ENCODE results near the gene PLPPR3.
A peak's percentile ranks its signal among the peaks of the same experiment; 100 is the strongest.

The PLPPR3 gene, protein sequence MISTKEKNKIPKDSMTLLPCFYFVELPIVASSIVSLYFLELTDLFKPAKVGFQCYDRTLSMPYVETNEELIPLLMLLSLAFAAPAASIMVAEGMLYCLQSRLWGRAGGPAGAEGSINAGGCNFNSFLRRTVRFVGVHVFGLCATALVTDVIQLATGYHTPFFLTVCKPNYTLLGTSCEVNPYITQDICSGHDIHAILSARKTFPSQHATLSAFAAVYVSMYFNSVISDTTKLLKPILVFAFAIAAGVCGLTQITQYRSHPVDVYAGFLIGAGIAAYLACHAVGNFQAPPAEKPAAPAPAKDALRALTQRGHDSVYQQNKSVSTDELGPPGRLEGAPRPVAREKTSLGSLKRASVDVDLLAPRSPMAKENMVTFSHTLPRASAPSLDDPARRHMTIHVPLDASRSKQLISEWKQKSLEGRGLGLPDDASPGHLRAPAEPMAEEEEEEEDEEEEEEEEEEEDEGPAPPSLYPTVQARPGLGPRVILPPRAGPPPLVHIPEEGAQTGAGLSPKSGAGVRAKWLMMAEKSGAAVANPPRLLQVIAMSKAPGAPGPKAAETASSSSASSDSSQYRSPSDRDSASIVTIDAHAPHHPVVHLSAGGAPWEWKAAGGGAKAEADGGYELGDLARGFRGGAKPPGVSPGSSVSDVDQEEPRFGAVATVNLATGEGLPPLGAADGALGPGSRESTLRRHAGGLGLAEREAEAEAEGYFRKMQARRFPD

DNA sequence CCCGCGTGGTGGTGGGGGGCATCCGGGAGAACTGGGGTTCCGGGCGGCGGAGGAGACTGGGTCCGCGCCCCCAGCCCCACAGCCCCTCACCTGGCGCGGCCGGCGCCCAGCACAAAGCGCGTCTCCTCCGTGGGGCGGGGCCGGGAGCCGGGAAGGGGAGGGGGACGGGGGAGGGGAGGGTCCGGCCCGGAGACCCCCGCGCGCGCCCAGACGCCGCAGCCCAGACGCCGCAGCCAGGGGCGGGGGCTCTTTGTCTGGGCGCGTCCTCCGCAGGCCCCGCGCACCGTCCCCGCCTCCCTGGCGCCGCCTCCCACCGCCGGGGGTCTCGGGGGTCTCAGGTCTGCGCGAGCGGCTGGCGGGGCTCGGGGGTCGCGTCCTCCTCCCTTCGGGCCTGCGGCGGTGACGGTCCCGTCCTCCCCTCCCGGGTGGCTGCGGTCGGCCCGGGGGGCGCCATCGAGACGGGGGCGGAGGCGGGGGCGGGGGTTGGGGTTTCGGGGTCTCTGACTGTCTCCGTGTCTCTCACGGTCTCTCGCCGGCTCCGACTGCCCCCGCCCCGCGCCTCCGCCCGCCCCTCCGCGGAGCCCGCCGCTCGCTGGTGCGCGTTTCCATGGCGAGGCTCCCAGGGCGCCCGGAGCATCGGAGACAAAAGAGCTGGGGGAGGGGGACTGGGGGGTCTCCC lies at the start of gene PLPPR3:
TSS of gene PLPPR3 (minus strand) at position 131 of the 679 bp plus-strand sequence. CDS start 396 bp downstream, outside the sequence.
- H3K36me3 ChIP-seq (ENCODE audit: insufficient read depth, low read length) = no peaks in the 10 kb centered on the region
- peak within 1 kb of the TSS; percentile 62 for H3K9ac ChIP-seq (ENCODE audit: low read depth, low read length)
- no peaks in the 10 kb centered on the region for H3K9me3 ChIP-seq (ENCODE audit: control insufficient read depth, insufficient read depth, low read length)
- no peaks in the 10 kb centered on the region; the same call in 1 of the 2 replicates for H3K4me1 ChIP-seq (ENCODE audit: insufficient read depth, low read length)

DNA sequence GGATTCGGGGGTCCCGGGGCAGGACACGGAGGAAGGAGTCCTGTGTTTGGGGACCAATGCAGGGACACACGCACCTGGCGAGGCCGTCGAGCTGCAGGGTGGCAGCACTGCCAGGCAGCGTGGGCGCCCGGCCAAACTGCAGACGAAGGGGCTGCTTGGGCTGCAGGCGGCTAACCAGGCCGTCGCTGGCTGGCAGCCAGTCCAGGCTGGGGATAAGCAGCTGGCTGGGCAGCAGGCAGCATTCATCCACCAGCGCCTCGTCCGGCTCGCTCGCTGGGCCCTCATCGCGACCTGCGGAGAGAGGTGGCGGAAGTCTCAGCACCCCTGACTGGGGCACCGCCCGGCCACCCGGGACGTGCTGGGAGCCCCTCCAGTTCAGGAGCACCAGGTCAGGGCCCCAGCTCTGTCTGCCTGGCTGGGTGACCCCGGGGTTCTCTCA lies 49.2 kb upstream of the PLPPR3 start:
- peaks cover 9% of the 10 kb centered on the region for H3K4me1 ChIP-seq (ENCODE audit: insufficient read depth, low read length)
- H3K9ac ChIP-seq (ENCODE audit: low read depth, low read length) = no peak overlapping the region
- no peaks in the 10 kb centered on the region for H3K9me3 ChIP-seq (ENCODE audit: control insufficient read depth, insufficient read depth, low read length)
- no peaks in the 10 kb centered on the region for H3K36me3 ChIP-seq (ENCODE audit: insufficient read depth, low read length)

DNA sequence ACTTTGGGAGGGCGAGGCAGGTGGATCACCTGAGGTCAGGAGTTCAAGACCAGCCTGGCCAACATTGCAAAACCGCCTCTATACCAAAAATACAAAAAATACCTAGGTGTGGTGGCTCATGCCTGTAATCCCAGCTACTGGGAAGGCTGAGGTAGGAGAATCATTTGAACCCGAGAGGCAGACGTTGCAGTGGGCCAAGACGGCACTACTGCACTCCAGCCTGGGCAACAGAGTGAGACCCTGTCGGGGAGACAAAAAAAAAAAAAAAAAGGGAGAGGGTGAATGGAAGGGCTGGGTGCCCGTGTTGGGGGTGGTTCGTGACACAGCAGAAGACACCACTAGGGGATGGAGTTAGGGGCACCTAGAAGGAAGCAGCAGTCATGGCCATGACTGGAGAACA lies 48.6 kb upstream of the PLPPR3 start:
- Histone ChIP-seq H3K36me3 (ENCODE audit: insufficient read depth, low read length) (no peaks in the 10 kb centered on the region), H3K9ac (ENCODE audit: low read depth, low read length) (no peak overlapping the region), H3K9me3 (ENCODE audit: control insufficient read depth, insufficient read depth, low read length) (no peaks in the 10 kb centered on the region), H3K4me1 (ENCODE audit: insufficient read depth, low read length) (peaks cover 9% of the 10 kb centered on the region)

DNA sequence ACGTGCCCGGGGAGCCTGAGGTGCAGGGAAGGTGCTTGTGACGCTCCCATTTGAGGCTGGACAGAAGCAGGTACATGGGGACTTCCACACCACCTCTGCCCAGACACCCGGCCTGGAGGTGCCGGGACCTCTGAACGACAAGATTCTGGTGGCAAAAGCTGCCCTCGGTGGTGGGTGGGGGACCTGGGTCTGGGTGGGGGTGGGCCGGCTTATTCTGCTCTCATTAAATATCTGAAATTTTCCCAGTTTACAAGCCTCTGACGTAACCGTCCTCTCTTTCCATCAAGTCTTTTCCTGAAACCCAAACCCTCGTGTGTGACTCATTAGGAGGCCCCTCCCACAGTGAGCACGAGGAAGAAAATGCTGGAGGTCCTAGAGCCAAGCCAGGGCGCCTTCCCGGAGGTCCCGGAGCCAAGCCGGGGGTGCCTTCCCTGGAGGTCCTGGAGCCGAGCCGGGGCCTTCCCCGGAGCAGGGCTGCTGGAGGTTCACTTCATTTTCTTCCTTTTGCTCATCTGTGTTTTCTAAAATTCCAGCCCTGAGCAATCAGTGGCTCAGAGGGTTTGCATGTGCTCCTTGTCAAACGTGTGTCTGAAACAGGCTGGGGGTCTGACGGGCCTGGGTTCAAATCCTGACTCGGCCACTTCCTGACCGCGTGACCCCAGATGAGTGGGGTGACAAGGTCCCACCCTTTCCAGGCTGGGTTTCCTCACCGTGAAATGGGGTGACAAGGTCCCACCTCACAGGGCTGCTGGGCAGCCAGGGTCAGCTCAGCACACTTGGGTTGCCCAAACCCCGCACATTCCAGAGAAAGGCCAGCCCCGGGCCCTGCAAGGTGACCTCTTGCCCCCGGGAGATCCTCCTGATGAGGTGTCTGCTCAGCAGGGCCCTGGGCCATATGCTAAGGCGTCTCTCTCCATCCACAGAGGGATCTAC lies 47.8 kb upstream of the PLPPR3 start:
- H3K36me3 ChIP-seq (ENCODE audit: insufficient read depth, low read length) = no peaks in the 10 kb centered on the region
- H3K4me1 ChIP-seq (ENCODE audit: insufficient read depth, low read length) = peaks cover 9% of the 10 kb centered on the region
- H3K9ac ChIP-seq (ENCODE audit: low read depth, low read length) = no peak overlapping the region

DNA sequence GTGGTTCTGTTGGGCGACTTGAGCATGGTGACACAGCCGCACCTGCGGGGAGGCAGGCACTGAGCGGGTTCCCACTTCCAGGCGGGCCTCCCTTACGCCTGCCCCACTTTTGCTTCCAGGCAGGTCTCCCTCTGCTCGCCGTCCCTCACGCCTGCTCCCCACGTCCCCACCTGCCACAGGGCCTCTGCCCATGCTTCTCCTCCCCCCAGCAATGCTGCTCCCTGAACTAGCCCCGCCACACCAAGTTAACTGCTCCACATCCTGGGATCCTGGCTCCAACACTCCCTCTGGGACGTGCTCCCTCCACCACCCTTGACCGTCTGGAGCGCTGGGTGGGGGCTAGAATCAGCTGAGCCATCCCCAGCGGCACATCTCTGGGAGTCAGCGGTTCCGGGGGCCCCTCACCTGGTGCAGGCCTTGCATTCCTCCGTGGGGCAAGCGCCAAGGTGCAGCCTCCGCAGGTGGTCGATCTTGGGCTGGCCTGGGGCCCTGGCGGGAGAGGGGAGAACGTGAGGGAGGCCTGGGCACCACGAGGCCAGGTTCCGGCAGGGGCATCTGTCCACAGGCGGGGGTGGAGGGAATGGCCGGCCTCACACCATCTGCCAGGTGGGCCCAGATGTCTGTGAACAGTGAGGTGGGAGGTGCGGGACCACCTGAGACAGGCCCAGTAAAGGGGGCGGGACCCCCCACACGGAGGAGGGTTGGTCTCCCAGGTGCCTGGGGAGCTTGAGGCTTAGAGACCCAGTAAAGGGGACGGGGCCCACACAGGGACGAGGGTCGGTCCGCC lies 46.9 kb upstream of the PLPPR3 start:
- no peaks in the 10 kb centered on the region for H3K36me3 ChIP-seq (ENCODE audit: insufficient read depth, low read length)
- no peaks in the 10 kb centered on the region for H3K9me3 ChIP-seq (ENCODE audit: control insufficient read depth, insufficient read depth, low read length)
- H3K9ac ChIP-seq (ENCODE audit: low read depth, low read length) = no peak overlapping the region
- peaks cover 9% of the 10 kb centered on the region for H3K4me1 ChIP-seq (ENCODE audit: insufficient read depth, low read length)

More for the DNA sequence above, 47.8 kb upstream of the PLPPR3 start:
- H3K9me3 ChIP-seq (ENCODE audit: control insufficient read depth, insufficient read depth, low read length) = no peaks in the 10 kb centered on the region

DNA sequence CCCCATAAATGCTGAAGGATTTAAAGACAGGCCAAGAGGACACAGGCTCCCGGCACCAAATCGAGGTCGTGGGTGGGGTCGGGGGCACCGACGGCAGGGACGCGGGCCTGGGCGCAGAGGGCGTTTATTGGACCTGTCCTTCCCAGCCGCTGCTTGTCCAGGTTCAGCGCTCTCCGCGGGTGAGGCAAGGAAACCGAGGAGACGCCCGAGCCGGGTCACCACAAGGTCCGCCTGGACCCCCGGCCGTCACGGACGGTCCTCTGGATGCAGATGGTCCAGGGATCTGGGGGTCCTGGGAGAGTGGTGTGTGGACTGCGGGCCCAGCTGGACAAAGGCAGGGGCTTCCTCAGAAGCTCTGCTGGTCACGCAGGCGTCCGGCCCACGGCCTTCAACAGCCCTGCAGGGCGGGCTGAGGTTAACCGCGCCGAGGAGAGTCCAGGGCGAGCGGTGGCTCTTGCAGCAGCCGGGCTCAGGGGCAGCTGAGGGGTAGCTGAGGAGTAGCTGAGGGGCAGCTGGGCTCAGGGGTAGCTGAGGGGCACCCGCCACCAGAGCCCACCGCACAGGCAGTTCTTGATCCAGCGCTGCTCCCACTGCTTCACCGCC lies 46.2 kb upstream of the PLPPR3 start:
- H3K4me1 ChIP-seq (ENCODE audit: insufficient read depth, low read length) = peaks cover 9% of the 10 kb centered on the region
- H3K9ac ChIP-seq (ENCODE audit: low read depth, low read length) = no peak overlapping the region
- no peaks in the 10 kb centered on the region for H3K9me3 ChIP-seq (ENCODE audit: control insufficient read depth, insufficient read depth, low read length)
- H3K36me3 ChIP-seq (ENCODE audit: insufficient read depth, low read length) = no peaks in the 10 kb centered on the region

DNA sequence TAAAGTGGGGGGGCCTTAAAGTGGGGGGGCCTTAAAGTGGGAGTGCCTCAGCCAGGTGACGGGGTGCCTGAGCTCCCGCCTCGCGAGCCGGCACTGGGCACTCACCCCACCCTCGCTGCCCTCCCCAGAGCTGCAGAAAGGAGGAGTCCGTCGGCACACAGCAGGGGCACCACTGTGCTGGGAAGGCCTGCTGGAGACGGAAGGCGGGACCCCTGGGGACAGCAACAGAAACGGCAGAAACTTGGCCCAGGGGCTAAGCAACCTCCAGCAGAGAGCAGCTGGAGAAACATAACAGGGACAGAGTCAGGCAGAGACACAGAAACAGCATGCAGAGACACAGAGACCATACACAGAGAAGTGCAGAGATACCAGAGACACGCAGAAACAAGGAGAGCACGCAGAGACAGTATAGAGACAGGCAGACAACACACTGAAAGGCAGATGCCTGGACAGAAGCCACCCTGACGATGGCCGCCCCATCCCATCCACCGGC lies 45.6 kb upstream of the PLPPR3 start:
- Histone ChIP-seq H3K9ac (ENCODE audit: low read depth, low read length) (no peak overlapping the region), H3K4me1 (ENCODE audit: insufficient read depth, low read length) (peaks cover 9% of the 10 kb centered on the region), H3K36me3 (ENCODE audit: insufficient read depth, low read length) (no peaks in the 10 kb centered on the region), H3K9me3 (ENCODE audit: control insufficient read depth, insufficient read depth, low read length) (no peaks in the 10 kb centered on the region)

DNA sequence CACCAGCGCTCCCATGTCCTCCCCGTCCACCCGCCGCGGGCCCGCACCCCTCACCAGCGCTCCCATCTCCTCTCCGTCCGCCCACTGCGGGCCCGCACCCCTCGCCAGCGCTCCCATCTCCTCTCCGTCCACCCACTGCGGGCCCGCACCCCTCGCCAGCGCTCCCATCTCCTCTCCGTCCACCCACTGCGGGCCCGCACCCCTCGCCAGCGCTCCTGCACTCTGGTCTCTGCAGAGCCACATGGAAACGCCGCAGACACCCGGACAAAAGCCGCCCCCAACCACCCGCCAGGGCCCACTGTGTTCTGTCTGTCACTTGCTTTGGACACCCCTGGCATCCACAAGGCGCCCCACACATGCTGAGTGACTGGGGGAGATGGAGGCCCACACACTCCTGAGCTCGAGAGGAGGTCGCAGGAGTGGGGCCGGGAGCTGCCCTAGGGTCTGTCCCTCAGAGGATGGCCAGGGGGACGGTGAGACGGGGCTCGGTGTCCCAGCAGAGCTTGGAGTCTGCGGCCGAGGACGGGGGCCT lies 45.1 kb upstream of the PLPPR3 start:
- no peaks in the 10 kb centered on the region for H3K36me3 ChIP-seq (ENCODE audit: insufficient read depth, low read length)
- no peaks in the 10 kb centered on the region for H3K9me3 ChIP-seq (ENCODE audit: control insufficient read depth, insufficient read depth, low read length)
- H3K9ac ChIP-seq (ENCODE audit: low read depth, low read length) = no peak overlapping the region
- H3K4me1 ChIP-seq (ENCODE audit: insufficient read depth, low read length) = peaks cover 9% of the 10 kb centered on the region

DNA sequence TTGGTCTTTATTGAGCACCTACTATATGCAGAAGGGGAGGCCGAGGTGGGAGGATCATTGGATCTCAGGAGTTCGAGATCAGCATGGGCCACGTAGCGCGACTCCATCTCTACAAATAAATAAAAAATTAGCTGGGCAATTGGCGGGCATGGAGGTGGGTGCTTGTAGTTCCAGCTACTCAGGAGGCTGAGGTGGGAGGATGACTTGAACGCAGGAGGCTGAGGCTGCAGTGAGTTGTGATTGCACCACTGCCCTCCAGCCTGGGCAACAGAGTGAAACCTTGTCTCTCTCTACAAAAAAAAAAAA lies 41.5 kb upstream of the PLPPR3 start:
- peaks cover 5% of the 10 kb centered on the region for H3K4me1 ChIP-seq (ENCODE audit: insufficient read depth, low read length)
- H3K9me3 ChIP-seq (ENCODE audit: control insufficient read depth, insufficient read depth, low read length) = no peaks in the 10 kb centered on the region
- peak overlapping the region; percentile 43; the same call in 1 of the 2 replicates for H3K9ac ChIP-seq (ENCODE audit: low read depth, low read length)
- H3K36me3 ChIP-seq (ENCODE audit: insufficient read depth, low read length) = no peaks in the 10 kb centered on the region

DNA sequence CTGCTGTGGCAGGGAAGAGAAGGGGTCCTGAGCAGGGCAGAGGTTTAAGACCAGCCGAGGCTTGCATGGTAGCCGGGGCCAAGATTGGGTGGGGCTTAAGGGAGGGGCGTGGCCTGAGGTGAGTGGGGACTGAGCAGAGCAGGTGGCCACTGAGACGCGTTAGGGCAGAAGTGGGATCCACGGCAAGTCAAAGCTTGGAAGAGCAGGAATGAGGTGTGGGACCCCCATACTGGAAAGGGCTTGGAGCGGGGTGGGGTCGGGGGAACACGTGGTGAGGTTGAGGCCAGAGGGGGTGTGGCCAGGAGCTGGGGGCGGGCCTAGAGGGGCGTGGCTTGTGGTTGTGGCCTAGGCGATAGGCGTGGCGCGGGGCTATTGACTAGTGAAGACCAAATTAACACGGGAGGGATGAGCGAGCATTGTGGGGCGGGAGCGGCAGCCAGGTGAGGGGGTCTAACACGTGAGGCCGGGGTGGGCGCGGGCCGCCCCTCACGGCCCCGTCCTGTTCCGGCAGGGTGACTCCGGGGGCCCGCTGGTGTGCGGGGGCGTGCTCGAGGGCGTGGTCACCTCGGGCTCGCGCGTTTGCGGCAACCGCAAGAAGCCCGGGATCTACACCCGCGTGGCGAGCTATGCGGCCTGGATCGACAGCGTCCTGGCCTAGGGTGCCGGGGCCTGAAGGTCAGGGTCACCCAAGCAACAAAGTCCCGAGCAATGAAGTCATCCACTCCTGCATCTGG lies 41.0 kb upstream of the PLPPR3 start:
- Histone ChIP-seq H3K9ac (ENCODE audit: low read depth, low read length) (peak overlapping the region; percentile 43), H3K9me3 (ENCODE audit: control insufficient read depth, insufficient read depth, low read length) (no peaks in the 10 kb centered on the region), H3K36me3 (ENCODE audit: insufficient read depth, low read length) (no peaks in the 10 kb centered on the region), H3K4me1 (ENCODE audit: insufficient read depth, low read length) (peaks cover 5% of the 10 kb centered on the region)

DNA sequence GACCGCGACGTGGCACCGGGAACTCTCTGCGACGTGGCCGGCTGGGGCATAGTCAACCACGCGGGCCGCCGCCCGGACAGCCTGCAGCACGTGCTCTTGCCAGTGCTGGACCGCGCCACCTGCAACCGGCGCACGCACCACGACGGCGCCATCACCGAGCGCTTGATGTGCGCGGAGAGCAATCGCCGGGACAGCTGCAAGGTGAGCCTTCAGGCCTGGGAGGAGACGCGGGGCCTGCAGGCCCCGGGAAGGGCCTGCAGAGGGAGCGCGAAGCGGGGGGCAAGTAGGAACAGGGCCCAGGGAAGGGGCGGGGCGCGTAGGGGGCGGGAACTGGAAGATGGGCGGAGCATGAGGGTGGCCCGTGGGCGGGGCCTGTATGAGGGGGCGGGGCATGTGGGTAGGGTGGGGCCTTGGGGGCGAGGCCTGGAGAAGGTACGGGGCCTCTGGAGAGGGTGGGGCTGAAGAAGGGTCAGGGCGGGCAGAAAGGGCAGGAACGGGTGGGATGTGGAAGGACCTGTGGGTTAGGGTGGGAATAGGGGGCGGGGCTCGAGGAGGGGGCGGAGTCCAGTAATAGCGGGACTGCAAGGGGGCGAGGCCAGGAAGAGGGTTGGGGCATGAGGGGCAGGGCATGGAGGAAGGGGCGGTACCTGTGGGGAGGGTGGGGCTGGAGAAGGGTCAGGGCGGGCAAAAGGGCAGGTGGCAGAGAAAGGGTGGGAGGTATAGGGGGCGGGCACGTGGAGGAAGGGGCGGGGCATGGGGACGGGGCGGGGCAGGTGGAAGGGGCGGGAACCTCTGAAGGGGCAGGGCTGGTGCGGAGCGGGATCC lies 40.2 kb upstream of the PLPPR3 start:
- Histone ChIP-seq H3K36me3 (ENCODE audit: insufficient read depth, low read length) (no peaks in the 10 kb centered on the region), H3K4me1 (ENCODE audit: insufficient read depth, low read length) (no peaks in the 10 kb centered on the region; the same call in 1 of the 2 replicates), H3K9me3 (ENCODE audit: control insufficient read depth, insufficient read depth, low read length) (no peaks in the 10 kb centered on the region), H3K9ac (ENCODE audit: low read depth, low read length) (peak overlapping the region; percentile 16; the same call in 1 of the 2 replicates)

All from ES-I3 (cell line).